GM18868 (cell line): Measurements from ENCODE around the gene MYO1A.

ENCODE experiments used
- ATAC-seq: cut with Tn5 transposase; IDR thresholded peaks from one replicate; pipeline ENCODE4 v1.9.1; 2021; ENCODE audit warnings: mild to moderate bottlenecking, moderate library complexity; ENCODE audit not compliant: unreplicated experiment

MYO1A gene

GRCh38 chr12:57049890-57050289, at the start of gene MYO1A:
MYO1A (minus strand) TSS chr12:57050129; CDS start chr12:57048323, 1,806 bp downstream.
- no peak for ATAC-seq

GRCh38 chr12:57099047-57099714, 49.3 kb upstream of the MYO1A start:
- ATAC-seq = no peak

GRCh38 chr12:57098546-57098945, 48.6 kb upstream of the MYO1A start:
- no peak for ATAC-seq

- no peak for ATAC-seq
These were observed 47.6 kb upstream of the MYO1A start for GRCh38 chr12:57097554-57097835.

GRCh38 chr12:57096748-57097553, 47.0 kb upstream of the MYO1A start:
- ATAC-seq = no peak

- no peak for ATAC-seq
These were observed 46.2 kb upstream of the MYO1A start for GRCh38 chr12:57096099-57096572.

GRCh38 chr12:57095440-57095839, 45.5 kb upstream of the MYO1A start:
- ATAC-seq = no peak

- ATAC-seq = no peak
These were observed 44.6 kb upstream of the MYO1A start for GRCh38 chr12:57094208-57095160.

GRCh38 chr12:57093415-57094207, 43.7 kb upstream of the MYO1A start:
- ATAC-seq = peak; percentile 47

- ATAC-seq = no peak
These were observed 43.0 kb upstream of the MYO1A start for GRCh38 chr12:57092876-57093414.

GRCh38 chr12:57092529-57092862, 42.6 kb upstream of the MYO1A start:
- ATAC-seq = no peak

GRCh38 chr12:57091638-57092528, 42.0 kb upstream of the MYO1A start:
- no peak for ATAC-seq

GRCh38 chr12:57090924-57091637, 41.2 kb upstream of the MYO1A start:
- ATAC-seq = no peak

GRCh38 chr12:57090490-57090889, 40.6 kb upstream of the MYO1A start:
- no peak for ATAC-seq

- no peak for ATAC-seq
These were observed 39.6 kb upstream of the MYO1A start for GRCh38 chr12:57089271-57090245.

GRCh38 chr12:57088354-57089270, 38.7 kb upstream of the MYO1A start, which contains the start of gene NAB2:
NAB2 (plus strand) TSS chr12:57089114; CDS start chr12:57089272, 158 bp downstream.
- peak; percentile 52 for ATAC-seq
